Left colon (tissue), 2 donors: Measurements from ENCODE around the gene RALGPS1. TPM values are rescaled to one million over a fixed set of nuclear protein-coding genes. Genes with fewer than 3 reads are reported as not detected.
A peak's percentile ranks its signal among the peaks of the same experiment; 100 is the strongest.

Experiments used
- ATAC-seq: fragments of 200-7000 bp; cut with Tn5 transposase; one replicate; pipeline ENCODE4 v1.9.1; 2020; ENCODE audit warnings: mild to moderate bottlenecking, moderate library complexity
- DNase-seq, 2 donors: peaks; one replicate each; pipeline ENCODE4 v3.0.0-alpha.2; 2020
- intact Hi-C, 2 donors: fragments of 100-400 bp; cut with DNase I in 1 of 2; cut with micrococcal nuclease in 1 of 2; formaldehyde crosslinking; loops; one replicate each; pipeline versions ENCODE4 v1.11.2 to v1.14.0; 2022; cut with DNase I, micrococcal nuclease
- total RNA-seq, 2 donors: library from RNA; stranded (reverse); fragmentation: NEBNext Ultra II Directional; extraction: Animal tissue kit (Norgen Biotek cat#: 25700); gene quantifications; one replicate each; pipeline ENCODE4 v1.2.1, GENCODE V29; 2021
- donor health status: DM: no; HTN: no; CAD: no.
- donor health status: DM: yes; HTN: yes; CAD: no.

Gene RALGPS1
- total RNA-seq, 2 donors from 2014 or later: 32.7 to 46.5 TPM

GRCh38 chr9:126945682-126946081 lies 31.1 kb downstream of the RALGPS1 start:
- DNase-seq: no peak
- no peak for ATAC-seq
- intact Hi-C loops: loop anchor here in 1 of 2 donors (10.0 kb wide), 1 partner anchor 259 kb away; no protein-coding TSS in a partner anchor

GRCh38 chr9:126947529-126947928 lies 32.9 kb downstream of the RALGPS1 start:
- DNase-seq (no peak), ATAC-seq (no peak)
- intact Hi-C loops: loop anchor here in 1 of 2 donors (10.0 kb wide), 1 partner anchor 257 kb away; no protein-coding TSS in a partner anchor

GRCh38 chr9:126952205-126952977 lies 37.8 kb downstream of the RALGPS1 start:
- intact Hi-C loops: no loop called here
- ATAC-seq (no peak), DNase-seq (no peak)

GRCh38 chr9:126953041-126953809 lies 38.6 kb downstream of the RALGPS1 start:
- DNase-seq (no peak), ATAC-seq (no peak)
- intact Hi-C loops: no loop called here

GRCh38 chr9:126955811-126956210 lies 41.2 kb downstream of the RALGPS1 start:
- DNase-seq: no peak
- intact Hi-C loops: no loop called here

GRCh38 chr9:126956917-126957686 lies 42.5 kb downstream of the RALGPS1 start:
- DNase-seq: no peak

More at GRCh38 chr9:126955811-126956210, 41.2 kb downstream of the RALGPS1 start:
- ATAC-seq: no peak

GRCh38 chr9:126957687-126958053 lies 43.1 kb downstream of the RALGPS1 start:
- intact Hi-C loops: no loop called here
- ATAC-seq: no peak

More at GRCh38 chr9:126956917-126957686, 42.5 kb downstream of the RALGPS1 start:
- peak; percentile 39 for ATAC-seq
- intact Hi-C loops: no loop called here

GRCh38 chr9:126959336-126959735 lies 44.8 kb downstream of the RALGPS1 start:
- intact Hi-C loops: no loop called here
- DNase-seq (no peak), ATAC-seq (peak; percentile 70)

More at GRCh38 chr9:126957687-126958053, 43.1 kb downstream of the RALGPS1 start:
- DNase-seq: no peak

- intact Hi-C loops: no loop called here
- no peak for DNase-seq
- ATAC-seq: no peak
These were observed 45.3 kb downstream of the RALGPS1 start for GRCh38 chr9:126959917-126960316.

GRCh38 chr9:126962336-126962735 lies 47.8 kb downstream of the RALGPS1 start:
- intact Hi-C loops: no loop called here
- DNase-seq (no peak), ATAC-seq (no peak)

- intact Hi-C loops: no loop called here
- DNase-seq (no peak), ATAC-seq (no peak)
These were observed 50.5 kb downstream of the RALGPS1 start for GRCh38 chr9:126965077-126965476.

GRCh38 chr9:126965541-126966428 lies 51.2 kb downstream of the RALGPS1 start:
- DNase-seq: peak in 1 of 2 donors; percentile 28
- peak; percentile 71 for ATAC-seq
- intact Hi-C loops: no loop called here

GRCh38 chr9:126971261-126971660 lies 56.7 kb downstream of the RALGPS1 start:
- intact Hi-C loops: no loop called here
- DNase-seq (no peak), ATAC-seq (no peak)

GRCh38 chr9:126973651-126974529 lies 59.3 kb downstream of the RALGPS1 start:
- DNase-seq (no peak), ATAC-seq (no peak)

GRCh38 chr9:126974594-126974993 lies 60.0 kb downstream of the RALGPS1 start:
- no peak for ATAC-seq
- intact Hi-C loops: no loop called here
- no peak for DNase-seq

More at GRCh38 chr9:126973651-126974529, 59.3 kb downstream of the RALGPS1 start:
- intact Hi-C loops: no loop called here

GRCh38 chr9:126975327-126976220 lies 61.0 kb downstream of the RALGPS1 start:
- ATAC-seq (no peak), DNase-seq (no peak)
- intact Hi-C loops: no loop called here
